ENCODE measurements around the gene CLEC3B.
"Not testable (repeated sequence)": the region's sequence is repeated elsewhere in the genome, so short reads cannot be mapped to it uniquely, and the experiment has no call there.

The CLEC3B gene, protein sequence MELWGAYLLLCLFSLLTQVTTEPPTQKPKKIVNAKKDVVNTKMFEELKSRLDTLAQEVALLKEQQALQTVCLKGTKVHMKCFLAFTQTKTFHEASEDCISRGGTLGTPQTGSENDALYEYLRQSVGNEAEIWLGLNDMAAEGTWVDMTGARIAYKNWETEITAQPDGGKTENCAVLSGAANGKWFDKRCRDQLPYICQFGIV
- 0 reads per million in 4 donors for total RNA-seq

DNA sequence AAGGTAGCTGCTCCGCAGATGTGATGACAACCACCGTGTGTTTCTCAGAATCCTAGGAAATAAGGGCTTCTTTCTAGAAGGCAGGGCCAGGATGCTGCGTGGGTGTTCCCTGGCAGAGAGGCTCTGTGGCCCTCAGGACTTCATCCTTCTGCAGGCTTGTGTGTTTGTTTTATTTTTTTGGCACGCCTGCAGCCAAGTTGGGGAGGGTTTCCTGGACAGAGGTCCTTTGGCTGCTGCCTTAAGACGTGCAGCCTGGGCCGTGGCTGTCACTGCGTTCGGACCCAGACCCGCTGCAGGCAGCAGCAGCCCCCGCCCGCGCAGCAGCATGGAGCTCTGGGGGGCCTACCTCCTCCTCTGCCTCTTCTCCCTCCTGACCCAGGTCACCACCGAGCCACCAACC lies at the start of gene CLEC3B:
Gene CLEC3B, plus strand, starts transcription at position 266 of the 400 bp plus-strand sequence. Its CDS starts 60 bp downstream, at position 326.
- DNase-seq: no peak

DNA sequence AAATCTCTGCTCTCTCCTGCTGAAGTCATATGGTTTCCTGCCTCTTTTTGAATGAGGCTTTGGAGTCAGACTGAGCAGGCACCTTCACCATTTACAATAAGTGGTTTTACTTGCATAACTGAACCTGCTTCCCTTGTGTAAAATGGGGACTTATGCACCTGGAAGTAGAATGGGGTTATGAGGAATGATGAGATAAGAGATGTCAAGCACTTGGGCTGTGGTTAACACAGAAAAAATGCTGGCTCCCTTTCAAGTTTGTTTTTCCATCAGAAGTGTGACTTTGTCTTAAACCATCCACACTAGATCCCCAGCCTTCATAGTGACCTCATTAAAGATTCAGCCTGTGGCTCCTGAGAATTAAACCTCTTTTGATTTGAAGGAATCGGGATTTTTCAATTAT lies 44.9 kb upstream of the CLEC3B start:
- DNase-seq: no peak

GRCh38 chr3:44981751-44982150 lies 44.4 kb upstream of the CLEC3B start:
- no peak for DNase-seq

DNA sequence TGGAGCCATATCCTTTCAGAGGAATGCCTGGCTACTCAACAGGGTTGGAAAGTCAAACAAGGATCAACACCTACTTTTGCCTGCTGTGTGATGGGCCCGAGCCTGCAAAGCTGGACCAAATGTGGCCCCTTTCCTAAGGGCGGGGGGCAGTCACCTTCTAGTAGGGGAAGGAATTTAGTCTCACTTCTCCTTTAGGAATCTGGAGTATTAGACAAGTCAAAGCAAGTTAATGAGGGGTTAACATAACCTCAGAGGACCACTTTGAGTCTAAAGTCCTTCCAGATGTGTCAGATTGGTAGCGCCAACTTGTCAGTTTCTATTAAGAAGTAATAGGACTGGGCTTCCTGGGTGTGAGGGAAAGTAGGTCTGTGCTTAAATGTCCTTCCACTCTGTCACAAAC lies 43.3 kb upstream of the CLEC3B start:
- no peak for DNase-seq

DNA sequence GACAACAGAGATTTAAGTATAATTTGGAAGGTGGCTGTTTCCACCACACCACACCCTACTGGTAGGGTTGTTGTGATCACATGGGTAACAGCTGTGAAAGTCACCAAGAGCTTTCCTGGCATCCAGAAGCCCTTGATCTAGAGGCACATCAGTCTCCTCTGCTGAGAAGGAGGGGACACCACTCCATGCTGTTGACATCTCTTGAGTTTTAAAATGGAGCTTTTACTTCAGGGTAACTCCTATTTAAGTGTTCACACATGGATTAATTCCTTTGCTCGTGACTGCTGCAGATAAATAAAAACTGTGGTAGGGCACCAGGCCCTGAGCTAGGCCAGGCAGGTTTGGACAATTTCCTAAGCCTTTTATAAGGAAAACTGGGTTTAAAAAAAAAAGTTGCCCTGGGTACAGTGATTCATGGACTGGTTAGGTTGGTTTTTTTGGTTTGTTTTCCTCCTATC lies 42.6 kb upstream of the CLEC3B start:
- no peak for DNase-seq

DNA sequence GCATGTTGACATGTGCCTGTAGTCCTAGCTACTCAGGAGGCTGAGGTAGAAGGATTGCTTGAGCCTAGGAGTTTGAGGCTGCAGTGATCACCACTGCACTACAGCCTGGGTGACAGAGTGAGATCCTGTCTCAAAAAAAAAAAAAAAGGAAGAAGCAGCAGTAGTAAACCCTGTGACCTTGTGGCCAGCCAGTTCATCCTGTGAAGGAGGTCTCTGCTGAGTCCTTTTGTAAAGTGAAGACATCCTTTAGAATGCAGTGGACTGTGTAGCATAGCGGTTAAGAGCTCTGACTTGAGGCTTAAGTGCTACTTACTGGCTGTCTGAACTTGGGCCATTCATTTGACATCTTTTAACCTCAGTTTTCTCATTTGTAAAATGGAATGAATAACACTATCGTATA lies 41.8 kb upstream of the CLEC3B start:
- DNase-seq: no peak

- not testable (repeated sequence) for DNase-seq
These were observed 39.8 kb upstream of the CLEC3B start for GRCh38 chr3:44986330-44986729.

DNA sequence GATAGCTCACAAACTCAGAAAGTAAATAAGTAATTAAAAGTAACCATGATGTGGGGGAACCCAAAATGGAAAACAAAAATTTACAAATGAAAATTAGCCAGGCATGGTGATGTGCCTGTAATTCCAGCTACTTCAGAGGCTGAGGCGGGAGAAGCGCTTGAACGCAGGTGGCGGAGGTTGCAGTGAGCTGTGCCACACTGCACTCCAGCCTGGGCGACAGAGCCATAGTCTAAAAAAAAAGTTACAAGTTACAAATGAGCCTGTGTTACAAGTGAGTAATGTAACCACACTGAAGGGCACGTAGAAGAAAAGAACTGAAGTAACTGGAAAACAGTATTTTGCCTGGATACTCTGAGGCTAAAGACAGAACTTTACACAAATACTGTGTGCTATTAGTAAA lies 38.8 kb upstream of the CLEC3B start:
- no peak for DNase-seq

DNA sequence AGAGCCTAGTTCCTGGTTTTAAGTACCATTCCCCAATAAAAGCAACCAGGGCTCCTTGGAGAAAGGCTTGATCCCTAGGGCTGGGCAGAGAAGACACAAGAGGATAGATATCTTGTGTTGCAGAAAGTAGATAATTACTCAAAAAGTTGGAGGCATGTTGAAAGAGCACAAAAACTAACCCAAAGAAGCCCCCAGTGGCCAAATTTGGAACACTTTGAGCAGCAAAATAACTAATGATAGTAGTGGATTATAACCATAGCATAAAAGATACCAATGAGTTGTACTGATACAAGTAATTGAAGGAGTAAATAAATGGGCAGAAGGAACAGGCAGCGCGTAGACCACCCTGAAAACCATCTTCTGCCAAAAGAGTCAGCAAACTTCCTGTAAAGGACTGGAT lies 38.0 kb upstream of the CLEC3B start:
- no peak for DNase-seq

GRCh38 chr3:44989141-44989540 lies 37.0 kb upstream of the CLEC3B start:
- no peak for DNase-seq

GRCh38 chr3:44989636-44990373 lies 36.3 kb upstream of the CLEC3B start:
- DNase-seq: no peak

DNA sequence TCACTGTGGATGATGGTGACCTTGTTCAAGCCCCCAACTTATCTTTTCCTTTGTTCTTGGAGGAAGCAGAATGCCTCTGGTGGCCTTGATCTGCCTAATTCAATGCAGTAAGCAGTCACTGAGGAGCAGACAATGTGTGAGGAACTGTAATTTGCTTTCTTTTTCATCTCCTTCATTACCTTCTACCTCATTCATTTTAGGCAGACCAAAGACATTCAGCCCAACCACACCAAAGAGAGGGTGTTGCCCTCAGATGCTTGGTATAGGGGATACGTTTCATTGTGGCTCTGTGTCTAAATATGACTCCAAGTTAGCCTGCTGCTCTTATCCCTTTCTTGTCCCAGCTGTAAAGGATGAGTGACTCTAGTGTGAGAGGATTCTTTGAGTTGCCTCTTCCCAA lies 34.8 kb upstream of the CLEC3B start:
- DNase-seq: no peak

GRCh38 chr3:44992555-44993470 lies 33.3 kb upstream of the CLEC3B start:
- no peak for DNase-seq

GRCh38 chr3:44993471-44994205 lies 32.5 kb upstream of the CLEC3B start:
- no peak for DNase-seq

GRCh38 chr3:44995142-44995770 lies 30.8 kb upstream of the CLEC3B start:
- DNase-seq: no peak

DNA sequence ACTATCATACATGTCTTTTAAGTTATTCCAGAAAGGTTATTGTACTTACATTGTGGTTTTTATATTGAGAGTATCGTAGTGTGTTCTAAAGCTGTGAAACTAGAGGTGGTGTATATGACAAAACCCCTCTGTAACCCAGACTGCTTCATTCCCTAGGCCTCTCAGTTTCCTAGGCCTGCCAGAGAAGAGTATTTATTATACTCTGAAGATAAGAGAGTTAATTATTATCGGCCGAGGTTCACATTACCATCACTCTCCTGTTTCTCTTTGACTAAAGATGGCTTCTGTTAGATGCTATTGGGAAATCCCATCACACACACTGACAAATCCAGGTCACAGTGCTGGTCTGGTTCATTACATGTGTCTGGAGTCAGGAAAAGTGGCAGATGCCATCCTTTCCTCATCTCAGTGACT lies 29.5 kb upstream of the CLEC3B start:
- DNase-seq: no peak

DNA sequence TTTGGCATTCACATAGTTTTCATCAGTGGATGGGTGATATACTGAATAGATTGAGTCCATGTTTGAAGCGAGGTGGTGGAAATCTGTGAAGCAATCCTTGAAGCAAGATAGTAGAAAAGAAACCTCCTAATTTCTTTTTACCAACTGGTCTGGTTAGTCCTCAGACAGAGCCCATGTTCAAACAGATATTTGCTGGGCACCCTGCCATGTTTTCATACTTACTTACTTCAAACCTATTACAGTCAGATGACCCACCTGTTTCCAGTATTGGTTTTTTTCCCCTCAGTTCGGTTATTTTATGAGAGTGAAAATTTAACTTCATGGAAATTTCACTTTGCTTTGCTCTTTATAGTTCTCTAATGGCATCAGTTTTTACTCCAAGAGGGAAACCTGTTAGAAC lies 26.3 kb upstream of the CLEC3B start:
- no peak for DNase-seq

DNA sequence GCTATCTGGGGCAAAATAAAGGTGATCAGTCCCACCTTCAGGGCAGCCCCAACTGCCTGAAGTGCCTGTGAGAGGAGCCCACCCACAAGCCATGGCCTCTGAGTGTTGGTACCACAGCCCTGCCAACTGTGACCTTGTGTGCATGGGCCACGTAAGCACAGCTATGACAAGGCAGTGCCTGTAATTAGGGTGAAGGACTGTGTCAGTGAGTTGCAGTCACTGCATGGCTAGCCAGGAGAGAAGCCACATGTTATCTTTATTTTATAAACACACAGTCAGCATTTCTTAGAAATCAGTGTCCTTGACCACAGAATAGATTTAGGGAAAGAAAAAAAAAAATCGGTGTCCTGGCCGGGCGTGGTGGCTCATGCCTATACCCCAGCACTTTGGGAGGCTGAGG lies 25.3 kb upstream of the CLEC3B start:
- no peak for DNase-seq

- DNase-seq: no peak
These were observed 24.4 kb upstream of the CLEC3B start for GRCh38 chr3:45001738-45002137.

- DNase-seq: no peak
These were observed 23.9 kb upstream of the CLEC3B start for GRCh38 chr3:45002139-45002660.

DNA sequence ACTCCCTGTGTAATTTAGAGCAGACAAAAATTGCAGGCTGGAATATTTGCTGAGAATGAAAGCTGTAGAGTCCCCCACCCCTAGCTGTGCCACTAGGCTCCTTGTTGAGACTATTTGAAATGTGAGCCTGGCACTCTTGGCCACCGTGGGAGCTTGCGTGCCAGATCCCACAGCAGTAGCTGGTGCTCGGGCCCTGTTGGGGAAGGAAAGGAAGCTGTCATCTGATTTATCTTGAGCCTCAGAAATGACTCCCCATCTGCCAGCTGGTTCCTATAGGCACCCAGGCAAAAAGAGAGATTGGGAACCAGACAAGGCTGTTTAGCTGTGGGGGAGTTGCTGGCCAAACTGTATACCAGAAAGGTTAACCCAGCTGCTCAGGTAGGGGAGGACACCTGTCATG lies 23.4 kb upstream of the CLEC3B start:
- DNase-seq: no peak

DNA sequence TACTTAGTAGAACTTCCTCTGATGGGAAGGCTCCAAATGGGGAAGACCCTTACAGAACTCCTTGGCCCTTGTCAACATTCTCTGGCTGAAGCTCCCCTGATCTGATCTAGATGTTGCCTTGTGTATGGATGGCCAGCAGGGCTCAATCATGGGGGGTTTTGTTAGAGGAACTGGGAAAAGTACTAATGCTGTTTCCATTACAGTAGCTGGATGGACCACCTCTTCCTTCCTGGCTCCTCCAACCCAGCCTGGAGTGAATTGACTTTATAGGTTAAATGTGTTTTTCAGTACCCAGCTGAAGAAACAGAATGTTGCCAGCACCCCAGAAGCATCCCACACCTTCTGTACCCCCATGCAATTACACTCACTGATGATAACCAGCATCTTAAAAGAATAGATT lies 22.7 kb upstream of the CLEC3B start:
- DNase-seq: no peak
